ENCODE results near the gene CDH20. TPM values are rescaled to one million over a fixed set of nuclear protein-coding genes. Genes with fewer than 3 reads are reported as not detected.

The CDH20 gene
- total RNA-seq, 1 experiment from 2014 or later, result not detected

DNA sequence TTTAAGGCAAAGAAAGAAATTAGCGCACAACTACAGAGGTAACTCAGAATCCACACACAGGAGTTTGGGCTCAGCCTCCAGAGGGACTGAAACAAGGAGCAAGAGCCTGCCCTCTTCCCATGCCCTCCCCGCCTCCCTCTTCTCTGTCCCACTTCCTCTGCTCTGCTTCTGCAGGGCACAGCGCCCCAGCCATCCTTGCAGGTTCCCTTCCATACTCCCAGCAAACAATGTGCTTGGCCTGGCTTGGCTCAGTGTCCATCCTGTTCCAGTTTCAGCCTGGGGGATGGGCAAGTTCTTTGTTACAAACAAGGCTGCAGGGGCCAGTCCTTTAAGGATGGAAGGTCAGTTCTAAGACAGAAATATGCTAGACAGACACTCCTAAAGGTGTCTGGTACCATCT, 133.5 kb downstream of the CDH20 start:
- H3K9me3 ChIP-seq (ENCODE audit: control insufficient read depth, insufficient read depth, low read depth, low read length), result no peaks in the 10 kb centered on the region
- POLR2A ChIA-PET, result no interaction called here

DNA sequence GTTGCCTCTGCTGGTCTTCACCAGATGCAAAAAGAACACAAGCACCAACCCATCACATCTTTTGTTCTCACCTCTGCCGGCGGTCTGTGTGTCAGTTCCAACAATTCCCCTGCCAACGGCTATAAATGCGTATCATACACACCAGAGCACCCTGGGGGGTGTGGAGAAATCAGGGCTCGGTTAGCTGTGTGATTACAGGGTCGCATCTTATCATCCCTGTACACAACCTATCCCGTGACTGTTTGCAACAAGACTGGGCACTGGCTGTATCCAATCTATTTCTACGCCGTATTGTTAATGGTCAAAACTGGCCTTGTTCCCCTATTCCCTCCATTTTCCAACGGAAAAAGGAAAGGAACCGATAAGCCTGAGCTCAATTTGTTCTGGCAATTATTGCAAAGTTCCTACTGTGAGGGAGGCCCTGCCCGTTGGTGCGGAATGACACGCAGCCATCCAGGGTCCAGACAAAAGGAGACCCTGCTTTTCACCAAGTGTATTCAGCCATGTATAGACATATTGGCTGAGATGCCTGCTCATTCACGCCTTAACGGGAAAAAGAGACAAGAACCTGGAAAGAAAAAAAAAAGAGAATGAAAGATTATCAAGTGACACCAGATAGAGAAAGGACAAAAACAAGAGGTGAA, 136.9 kb downstream of the CDH20 start:
- intact Hi-C loops (cut with micrococcal nuclease; ENCODE audit: unreplicated experiment) (no loop called here), in situ Hi-C loops (cut with HindIII; ENCODE audit: low pct_unique_long_range_greater_than_20kb, low sequenced_read_pairs) (no loop called here)
- ChIA-PET CTCF (no interaction called here), POLR2A (no interaction called here)
- H3K4me1 ChIP-seq (ENCODE audit: control insufficient read depth, insufficient read depth, low read length), result no peaks in the 10 kb centered on the region
- no peak overlapping the region for H3K4me3 ChIP-seq (ENCODE audit: low read depth in 2 of 2, low read length in 2 of 2)
- ATAC-seq (no peak), DNase-seq (ENCODE audit: low read depth, low spot score) (no peak)
- H3K27ac ChIP-seq (ENCODE audit: low read length), result no peak overlapping the region
- H3K9me3 ChIP-seq (ENCODE audit: control insufficient read depth, insufficient read depth, low read depth, low read length), result no peaks in the 10 kb centered on the region
- BruUV-seq (replicated peaks), result no TSS peak
- H3K27me3 ChIP-seq (ENCODE audit: control insufficient read depth, insufficient read depth, low read length), result no peaks in the 10 kb centered on the region
- TF ChIP-seq, protein P1, sequence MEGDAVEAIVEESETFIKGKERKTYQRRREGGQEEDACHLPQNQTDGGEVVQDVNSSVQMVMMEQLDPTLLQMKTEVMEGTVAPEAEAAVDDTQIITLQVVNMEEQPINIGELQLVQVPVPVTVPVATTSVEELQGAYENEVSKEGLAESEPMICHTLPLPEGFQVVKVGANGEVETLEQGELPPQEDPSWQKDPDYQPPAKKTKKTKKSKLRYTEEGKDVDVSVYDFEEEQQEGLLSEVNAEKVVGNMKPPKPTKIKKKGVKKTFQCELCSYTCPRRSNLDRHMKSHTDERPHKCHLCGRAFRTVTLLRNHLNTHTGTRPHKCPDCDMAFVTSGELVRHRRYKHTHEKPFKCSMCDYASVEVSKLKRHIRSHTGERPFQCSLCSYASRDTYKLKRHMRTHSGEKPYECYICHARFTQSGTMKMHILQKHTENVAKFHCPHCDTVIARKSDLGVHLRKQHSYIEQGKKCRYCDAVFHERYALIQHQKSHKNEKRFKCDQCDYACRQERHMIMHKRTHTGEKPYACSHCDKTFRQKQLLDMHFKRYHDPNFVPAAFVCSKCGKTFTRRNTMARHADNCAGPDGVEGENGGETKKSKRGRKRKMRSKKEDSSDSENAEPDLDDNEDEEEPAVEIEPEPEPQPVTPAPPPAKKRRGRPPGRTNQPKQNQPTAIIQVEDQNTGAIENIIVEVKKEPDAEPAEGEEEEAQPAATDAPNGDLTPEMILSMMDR (IDR thresholded peaks at IDR 0.05), result no peak
- TF ChIP-seq POLR2AphosphoS5 (IDR thresholded peaks at IDR 0.05; ENCODE audit: low read depth, low read length) (no peak), TCF7L2 (IDR thresholded peaks at IDR 0.05; ENCODE audit: low read depth, low read length) (no peak), SIN3A (IDR thresholded peaks at IDR 0.05; ENCODE audit: borderline replicate concordance, insufficient read depth, low read depth, low read length) (no peak)
- TF ChIP-seq, protein P2, sequence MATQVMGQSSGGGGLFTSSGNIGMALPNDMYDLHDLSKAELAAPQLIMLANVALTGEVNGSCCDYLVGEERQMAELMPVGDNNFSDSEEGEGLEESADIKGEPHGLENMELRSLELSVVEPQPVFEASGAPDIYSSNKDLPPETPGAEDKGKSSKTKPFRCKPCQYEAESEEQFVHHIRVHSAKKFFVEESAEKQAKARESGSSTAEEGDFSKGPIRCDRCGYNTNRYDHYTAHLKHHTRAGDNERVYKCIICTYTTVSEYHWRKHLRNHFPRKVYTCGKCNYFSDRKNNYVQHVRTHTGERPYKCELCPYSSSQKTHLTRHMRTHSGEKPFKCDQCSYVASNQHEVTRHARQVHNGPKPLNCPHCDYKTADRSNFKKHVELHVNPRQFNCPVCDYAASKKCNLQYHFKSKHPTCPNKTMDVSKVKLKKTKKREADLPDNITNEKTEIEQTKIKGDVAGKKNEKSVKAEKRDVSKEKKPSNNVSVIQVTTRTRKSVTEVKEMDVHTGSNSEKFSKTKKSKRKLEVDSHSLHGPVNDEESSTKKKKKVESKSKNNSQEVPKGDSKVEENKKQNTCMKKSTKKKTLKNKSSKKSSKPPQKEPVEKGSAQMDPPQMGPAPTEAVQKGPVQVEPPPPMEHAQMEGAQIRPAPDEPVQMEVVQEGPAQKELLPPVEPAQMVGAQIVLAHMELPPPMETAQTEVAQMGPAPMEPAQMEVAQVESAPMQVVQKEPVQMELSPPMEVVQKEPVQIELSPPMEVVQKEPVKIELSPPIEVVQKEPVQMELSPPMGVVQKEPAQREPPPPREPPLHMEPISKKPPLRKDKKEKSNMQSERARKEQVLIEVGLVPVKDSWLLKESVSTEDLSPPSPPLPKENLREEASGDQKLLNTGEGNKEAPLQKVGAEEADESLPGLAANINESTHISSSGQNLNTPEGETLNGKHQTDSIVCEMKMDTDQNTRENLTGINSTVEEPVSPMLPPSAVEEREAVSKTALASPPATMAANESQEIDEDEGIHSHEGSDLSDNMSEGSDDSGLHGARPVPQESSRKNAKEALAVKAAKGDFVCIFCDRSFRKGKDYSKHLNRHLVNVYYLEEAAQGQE (IDR thresholded peaks at IDR 0.05; ENCODE audit: insufficient read depth in 1 of 2, low read depth in 2 of 2, low read length in 1 of 2), result no peak
- no peaks in the 10 kb centered on the region for H3K36me3 ChIP-seq (ENCODE audit: control insufficient read depth, insufficient read depth, low read length)

More for the DNA sequence above, 133.5 kb downstream of the CDH20 start:
- H3K36me3 ChIP-seq (ENCODE audit: control insufficient read depth, insufficient read depth, low read length), result no peaks in the 10 kb centered on the region
- ATAC-seq (no peak), DNase-seq (ENCODE audit: low read depth, low spot score) (no peak)
- TF ChIP-seq SIN3A (IDR thresholded peaks at IDR 0.05; ENCODE audit: borderline replicate concordance, insufficient read depth, low read depth, low read length) (no peak), TCF7L2 (IDR thresholded peaks at IDR 0.05; ENCODE audit: low read depth, low read length) (no peak), POLR2AphosphoS5 (IDR thresholded peaks at IDR 0.05; ENCODE audit: low read depth, low read length) (no peak)
- TF ChIP-seq, protein P1 (IDR thresholded peaks at IDR 0.05), result no peak
- TF ChIP-seq, protein P2 (IDR thresholded peaks at IDR 0.05; ENCODE audit: insufficient read depth in 1 of 2, low read depth in 2 of 2, low read length in 1 of 2), result no peak
- no peak overlapping the region for H3K4me3 ChIP-seq (ENCODE audit: low read depth in 2 of 2, low read length in 2 of 2)
- no peaks in the 10 kb centered on the region for H3K27me3 ChIP-seq (ENCODE audit: control insufficient read depth, insufficient read depth, low read length)
- no peak overlapping the region for H3K27ac ChIP-seq (ENCODE audit: low read length)
- CTCF ChIA-PET, result no interaction called here
- H3K4me1 ChIP-seq (ENCODE audit: control insufficient read depth, insufficient read depth, low read length), result no peaks in the 10 kb centered on the region
- BruUV-seq (replicated peaks), result no TSS peak
- intact Hi-C loops (cut with micrococcal nuclease; ENCODE audit: unreplicated experiment) (no loop called here), in situ Hi-C loops (cut with HindIII; ENCODE audit: low pct_unique_long_range_greater_than_20kb, low sequenced_read_pairs) (no loop called here)

All from Panc1 (cell line).